SU-DHL-6 (cell line): Measurements from ENCODE around the gene BTAF1.

Experiments used
- H2AFZ ChIP-seq: fragments of 200-600 bp; sonication (generic); 2 replicates; pipeline ENCODE4 v1.6.1; 2014; ENCODE audit warnings: low read depth, mild to moderate bottlenecking, moderate library complexity, mixed read lengths, antibody characterized with exemption, low read length; ENCODE audit not compliant: severe bottlenecking
- H3F3A ChIP-seq: fragments of 200-600 bp; shearing (Covaris generic); 2 replicates; pipeline ENCODE4 v1.6.0; 2016; ENCODE audit warnings: antibody characterized with exemption, mild to moderate bottlenecking; ENCODE audit not compliant: insufficient read depth
- H3K27ac ChIP-seq: fragments of 200-600 bp; sonication (generic); 2 replicates; pipeline ENCODE4 v1.5.1; 2016; ENCODE audit warnings: low read depth, mild to moderate bottlenecking, low read length, moderate library complexity, mixed read lengths
- H3K27me3 ChIP-seq: fragments of 200-600 bp; sonication (generic), shearing (Covaris generic); 2 replicates; pipeline ENCODE4 v1.6.0; 2014; ENCODE audit warnings: mild to moderate bottlenecking, low read length
- H3K36me3 ChIP-seq: fragments of 200-600 bp; sonication (generic); 2 replicates; pipeline ENCODE4 v1.6.1; 2014; ENCODE audit warnings: mild to moderate bottlenecking, low read length, mixed read lengths
- H3K4me2 ChIP-seq: fragments of 300-600, 200-600 bp; shearing (Covaris generic), sonication (generic); 2 replicates; pipeline ENCODE4 v1.6.0; 2014; ENCODE audit warnings: low read length, low read depth, mild to moderate bottlenecking; ENCODE audit not compliant: poor library complexity, severe bottlenecking
- H3K4me3 ChIP-seq: fragments of 200-600 bp; sonication (generic); 2 replicates; pipeline ENCODE4 v1.5.1; 2014; ENCODE audit warnings: antibody characterized with exemption, low read length, mild to moderate bottlenecking, mixed read lengths; ENCODE audit not compliant: insufficient read depth, poor library complexity, severe bottlenecking
- H3K79me2 ChIP-seq: fragments of 200-600 bp; sonication (generic); 2 replicates; pipeline ENCODE4 v1.6.1; 2014; ENCODE audit warnings: mild to moderate bottlenecking, low read length, moderate library complexity; ENCODE audit not compliant: insufficient read depth
- H3K9ac ChIP-seq: fragments of 200-600 bp; sonication (generic); 2 replicates; pipeline ENCODE4 v1.7.0; 2014; ENCODE audit warnings: mild to moderate bottlenecking, low read length
- H3K9me2 ChIP-seq: fragments of 200-600 bp; sonication (generic); replicated peaks from 2 replicates; pipeline ENCODE4 v1.6.1; 2014; ENCODE audit warnings: low read length; ENCODE audit not compliant: insufficient read depth
- H3K9me3 ChIP-seq: fragments of 200-600 bp; sonication (generic); 2 replicates; pipeline ENCODE4 v1.6.1; 2014; ENCODE audit warnings: low read length, mixed read lengths; ENCODE audit not compliant: insufficient read depth
- H4K20me1 ChIP-seq: fragments of 200-600 bp; sonication (generic); 2 replicates; pipeline ENCODE4 v1.6.1; 2014; ENCODE audit warnings: low read depth, mild to moderate bottlenecking, antibody characterized with exemption, low read length, moderate library complexity, mixed read lengths
- EZH2phosphoT487 ChIP-seq: fragments of 200-600 bp; sonication (generic), shearing (Covaris generic); conservative IDR thresholded peaks from 2 replicates; pipeline ENCODE4 v1.6.1; 2018; ENCODE audit warnings: mild to moderate bottlenecking, antibody characterized with exemption, low read length, moderate library complexity, mixed read lengths
- TF ChIP-seq, protein P1 (sequence below): fragments of 200-600 bp; sonication (generic); IDR thresholded peaks from one replicate; pipeline ENCODE4 v1.5.1; 2017; ENCODE audit warnings: antibody characterized with exemption, mild to moderate bottlenecking, low read length, moderate library complexity; ENCODE audit not compliant: insufficient read depth, poor library complexity, severe bottlenecking

Gene BTAF1

DNA sequence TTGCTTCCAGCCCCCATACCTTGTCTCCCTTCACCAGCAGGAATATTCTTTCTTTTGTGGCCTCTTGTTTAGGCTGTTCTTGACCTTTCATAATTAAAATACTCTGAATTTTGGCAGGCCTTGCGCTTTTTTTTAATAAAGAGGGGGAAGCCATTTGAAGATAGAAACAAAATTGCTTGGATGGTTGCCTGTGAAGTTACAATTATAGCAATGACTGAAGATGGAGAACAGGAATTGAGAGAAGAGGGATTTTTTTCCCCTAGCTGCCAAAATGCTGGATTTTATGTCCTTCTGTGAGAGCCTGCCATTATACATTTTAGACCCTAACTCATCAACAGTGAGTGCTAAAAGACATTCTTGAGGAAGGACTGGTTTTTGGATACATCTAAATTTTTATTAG is 39.0 kb upstream of the BTAF1 start:
- Histone ChIP-seq H3K9ac (no peak overlapping the region), H3K27ac (no peak overlapping the region), H3K4me2 (no peak overlapping the region)

DNA sequence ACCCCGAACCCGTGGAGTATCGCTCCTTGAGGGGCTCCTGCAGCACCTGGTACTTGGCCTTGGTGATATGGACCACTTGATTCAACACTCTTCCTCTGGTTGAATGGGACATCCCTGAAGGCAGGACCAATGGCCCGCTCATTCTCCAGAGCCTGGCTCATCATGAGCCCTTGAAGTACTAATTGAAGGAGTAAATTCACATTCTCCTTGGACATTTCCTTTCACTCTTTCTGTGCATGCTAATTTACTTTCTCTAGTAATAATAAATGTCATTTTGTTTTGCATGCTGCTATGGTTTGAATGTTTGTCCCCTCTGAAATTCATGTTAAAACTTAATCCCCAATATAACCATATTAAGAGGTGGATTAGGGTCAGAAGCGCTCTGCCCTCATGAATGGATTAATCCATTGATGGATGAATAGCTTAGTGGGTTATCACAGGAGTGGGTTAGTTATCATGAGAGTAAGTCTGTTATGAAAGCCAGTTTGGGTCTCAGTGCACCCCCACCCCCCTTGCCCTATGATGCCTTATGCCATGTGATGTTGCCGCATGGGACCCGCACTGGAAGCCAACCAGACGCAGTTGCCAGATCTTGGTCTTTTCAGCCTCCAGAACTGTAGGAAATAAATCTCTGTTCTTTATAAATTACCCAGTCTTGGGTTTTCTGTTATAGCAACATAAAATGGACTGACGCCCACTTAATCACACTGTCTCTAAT is 38.0 kb upstream of the BTAF1 start:
- Histone ChIP-seq H3K9ac (no peak overlapping the region), H3K36me3 (no peaks in the 10 kb centered on the region), H3K9me2 (no peaks in the 10 kb centered on the region), H4K20me1 (no peaks in the 10 kb centered on the region), H3K9me3 (no peaks in the 10 kb centered on the region), H3K27me3 (no peaks in the 10 kb centered on the region), H3K4me2 (no peak overlapping the region), H2AFZ (no peak overlapping the region), H3K79me2 (no peaks in the 10 kb centered on the region), H3K4me3 (no peak overlapping the region), H3F3A (no peaks in the 10 kb centered on the region), H3K27ac (no peak overlapping the region)
- no peak for TF ChIP-seq EZH2phosphoT487
- TF ChIP-seq, protein P1, sequence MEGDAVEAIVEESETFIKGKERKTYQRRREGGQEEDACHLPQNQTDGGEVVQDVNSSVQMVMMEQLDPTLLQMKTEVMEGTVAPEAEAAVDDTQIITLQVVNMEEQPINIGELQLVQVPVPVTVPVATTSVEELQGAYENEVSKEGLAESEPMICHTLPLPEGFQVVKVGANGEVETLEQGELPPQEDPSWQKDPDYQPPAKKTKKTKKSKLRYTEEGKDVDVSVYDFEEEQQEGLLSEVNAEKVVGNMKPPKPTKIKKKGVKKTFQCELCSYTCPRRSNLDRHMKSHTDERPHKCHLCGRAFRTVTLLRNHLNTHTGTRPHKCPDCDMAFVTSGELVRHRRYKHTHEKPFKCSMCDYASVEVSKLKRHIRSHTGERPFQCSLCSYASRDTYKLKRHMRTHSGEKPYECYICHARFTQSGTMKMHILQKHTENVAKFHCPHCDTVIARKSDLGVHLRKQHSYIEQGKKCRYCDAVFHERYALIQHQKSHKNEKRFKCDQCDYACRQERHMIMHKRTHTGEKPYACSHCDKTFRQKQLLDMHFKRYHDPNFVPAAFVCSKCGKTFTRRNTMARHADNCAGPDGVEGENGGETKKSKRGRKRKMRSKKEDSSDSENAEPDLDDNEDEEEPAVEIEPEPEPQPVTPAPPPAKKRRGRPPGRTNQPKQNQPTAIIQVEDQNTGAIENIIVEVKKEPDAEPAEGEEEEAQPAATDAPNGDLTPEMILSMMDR: no peak

More for the DNA sequence above, 39.0 kb upstream of the BTAF1 start:
- no peaks in the 10 kb centered on the region for H3K36me3 ChIP-seq
- H2AFZ ChIP-seq: no peak overlapping the region
- no peak for TF ChIP-seq EZH2phosphoT487
- TF ChIP-seq, protein P1: no peak
- no peaks in the 10 kb centered on the region for H3K27me3 ChIP-seq
- no peaks in the 10 kb centered on the region for H3K9me2 ChIP-seq
- no peak overlapping the region for H3K4me3 ChIP-seq
- H3F3A ChIP-seq: no peaks in the 10 kb centered on the region
- H3K79me2 ChIP-seq: no peaks in the 10 kb centered on the region
- H3K9me3 ChIP-seq: no peaks in the 10 kb centered on the region
- H4K20me1 ChIP-seq: no peaks in the 10 kb centered on the region

DNA sequence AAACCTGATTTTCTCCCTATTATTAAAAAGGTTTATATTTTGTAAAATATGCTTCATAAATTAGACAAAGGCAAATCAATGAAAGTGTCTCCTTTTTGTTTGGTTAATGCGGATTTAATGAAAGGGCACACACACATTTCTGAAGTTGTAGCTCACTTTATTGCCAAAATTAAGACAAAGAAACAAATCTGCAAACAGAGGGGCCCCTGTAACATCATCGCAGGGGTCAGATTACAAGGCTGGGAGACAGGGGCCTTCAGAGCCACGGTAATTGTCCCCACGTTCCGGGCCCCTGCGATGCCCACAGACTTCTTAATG is 36.7 kb upstream of the BTAF1 start:
- no peak for TF ChIP-seq EZH2phosphoT487
- TF ChIP-seq, protein P1: no peak
- no peaks in the 10 kb centered on the region for H4K20me1 ChIP-seq
- no peaks in the 10 kb centered on the region for H3K9me3 ChIP-seq
- H3K36me3 ChIP-seq: no peaks in the 10 kb centered on the region
- no peak overlapping the region for H2AFZ ChIP-seq
- no peaks in the 10 kb centered on the region for H3K27me3 ChIP-seq
- no peak overlapping the region for H3K27ac ChIP-seq
- H3K4me3 ChIP-seq: no peak overlapping the region
- H3K4me2 ChIP-seq: no peak overlapping the region
- H3K79me2 ChIP-seq: no peaks in the 10 kb centered on the region
- H3F3A ChIP-seq: no peaks in the 10 kb centered on the region
- H3K9ac ChIP-seq: no peak overlapping the region
- H3K9me2 ChIP-seq: no peaks in the 10 kb centered on the region
